ENCODE results near the gene SOSTDC1. TPM values are rescaled to one million over a fixed set of nuclear protein-coding genes. Genes with fewer than 3 reads are reported as not detected.

Gene SOSTDC1
- total and polyA plus RNA-seq, 12 donors: 0.11 to 1.2 (median 0.19) TPM; not detected in 4

- Histone ChIP-seq H3K36me3 (replicated peaks in 1 of 2) (no peaks in the 10 kb centered on the region), H3K9me3 (replicated peaks in 1 of 3) (no peaks in the 10 kb centered on the region), H3K4me1 (replicated peaks in 1 of 2) (no peaks in the 10 kb centered on the region), H3K27me3 (no peaks in the 10 kb centered on the region), H3K4me3 (no peak overlapping the region), H3K27ac (no peak overlapping the region)
- WGBS, 4 donors: 62 to 78% (median 74%) methylated on average over 2 of the region's 2 CpGs
- intact Hi-C loops (cut with DNase I): no loop called here
- TF ChIP-seq POLR2A (IDR thresholded peaks at IDR 0.05) (no peak), CTCF (IDR thresholded peaks at IDR 0.05) (no peak)
- no peak for DNase-seq
Observed at GRCh38 chr7:16428672-16429071, 36.9 kb downstream of the SOSTDC1 start.

GRCh38 chr7:16428182-16428581, 37.4 kb downstream of the SOSTDC1 start:
- Histone ChIP-seq H3K27ac (no peak overlapping the region), H3K9me3 (replicated peaks in 1 of 3) (no peaks in the 10 kb centered on the region), H3K4me3 (no peak overlapping the region), H3K36me3 (replicated peaks in 1 of 2) (no peaks in the 10 kb centered on the region), H3K4me1 (replicated peaks in 1 of 2) (no peaks in the 10 kb centered on the region), H3K27me3 (no peaks in the 10 kb centered on the region)
- TF ChIP-seq CTCF (IDR thresholded peaks at IDR 0.05) (no peak), POLR2A (IDR thresholded peaks at IDR 0.05) (no peak)
- DNase-seq: no peak
- intact Hi-C loops (cut with DNase I): no loop called here

GRCh38 chr7:16423761-16424160, 41.8 kb downstream of the SOSTDC1 start:
- intact Hi-C loops (cut with DNase I): no loop called here
- H3K4me1 ChIP-seq (replicated peaks in 1 of 2): peaks cover 9 to 17% of the 10 kb centered on the region in 2 donors
- H3K27ac ChIP-seq: no peak overlapping the region
- H3K9me3 ChIP-seq (replicated peaks in 1 of 3): no peaks in the 10 kb centered on the region
- no peak for DNase-seq
- TF ChIP-seq CTCF (IDR thresholded peaks at IDR 0.05): no peak
- no peak for TF ChIP-seq POLR2A (IDR thresholded peaks at IDR 0.05)
- WGBS, 4 donors: 43 to 90% (median 48%) methylated on average over 1 of the region's 1 CpG
- H3K4me3 ChIP-seq: no peak overlapping the region
- no peaks in the 10 kb centered on the region for H3K36me3 ChIP-seq (replicated peaks in 1 of 2)
- no peaks in the 10 kb centered on the region for H3K27me3 ChIP-seq

- TF ChIP-seq POLR2A (IDR thresholded peaks at IDR 0.05): no peak
- no peak for TF ChIP-seq CTCF (IDR thresholded peaks at IDR 0.05)
- WGBS, 4 donors: 90 to 95% (median 92%) methylated on average over 3 of the region's 3 CpGs
- no peaks in the 10 kb centered on the region for H3K36me3 ChIP-seq (replicated peaks in 1 of 2)
- peaks cover 9 to 17% of the 10 kb centered on the region in 2 donors for H3K4me1 ChIP-seq (replicated peaks in 1 of 2)
- no peak overlapping the region for H3K4me3 ChIP-seq
- H3K27me3 ChIP-seq: no peaks in the 10 kb centered on the region
- H3K27ac ChIP-seq: peak overlapping the region in 1 of 5 donors; percentile 98
- intact Hi-C loops (cut with DNase I): no loop called here
- DNase-seq: no peak
- no peaks in the 10 kb centered on the region for H3K9me3 ChIP-seq (replicated peaks in 1 of 3)
Observed at GRCh38 chr7:16422917-16423316, 42.6 kb downstream of the SOSTDC1 start.
